Lower leg skin (tissue), 4 donors: Measurements from ENCODE around the gene PRKAR1B. TPM values are rescaled to one million over a fixed set of nuclear protein-coding genes. Genes with fewer than 3 reads are reported as not detected.

ENCODE experiments used
- DNase-seq, 2 donors: peaks; one replicate each; pipeline ENCODE4 v3.0.0-alpha.2; 2019; ENCODE audit warnings: low spot score in 2 of 2
- H3K4me3 ChIP-seq: fragments of 200-600 bp; sonication (generic); 2 replicates; pipeline ENCODE4 v1.5.1; 2017; ENCODE audit warnings: mild to moderate bottlenecking, low read depth; ENCODE audit not compliant: poor library complexity, severe bottlenecking
- POLR2A ChIP-seq, 2 donors: fragments of 450-650 bp; IDR thresholded peaks; one replicate each; pipeline ENCODE4 v1.6.1; 2016 to 2017; ENCODE audit warnings: antibody characterized with exemption in 2 of 2, mild to moderate bottlenecking in 1 of 2, moderate library complexity in 1 of 2
- WGBS, 2 donors: methylation state at CpG; one replicate each; pipeline ENCODE4 v1.1.5; 2018; 5-methylcytosine and 5-hydroxymethylcytosine counted together
- intact Hi-C: fragments of 100-400 bp; cut with DNase I; formaldehyde crosslinking; loops from one replicate; pipeline ENCODE4 v1.15.0; 2023; ENCODE audit warnings: low total_unique reads
- total RNA-seq, 4 donors: library from RNA; depleted of rRNA; stranded (reverse); fragments of >200 nt; gene quantifications; one replicate each; pipeline ENCODE4 v1.1.0, GENCODE V29; 2016
- TF ChIP-seq, protein P1 (sequence below), 3 donors: fragments of 450-650 bp; IDR thresholded peaks; one replicate each; pipeline ENCODE4 v1.5.1; 2016; ENCODE audit warnings: antibody characterized with exemption in 3 of 3, mild to moderate bottlenecking in 3 of 3, moderate library complexity in 2 of 3

Gene PRKAR1B
- total RNA-seq, 4 donors from 2014 or later, result 7.8 to 16.9 (median 15.0) TPM

GRCh38 chr7:561631-562373 is 165.3 kb downstream of the PRKAR1B start:
- WGBS, 2 donors, result 87% methylated on average over 30 of the region's 44 CpGs

DNA sequence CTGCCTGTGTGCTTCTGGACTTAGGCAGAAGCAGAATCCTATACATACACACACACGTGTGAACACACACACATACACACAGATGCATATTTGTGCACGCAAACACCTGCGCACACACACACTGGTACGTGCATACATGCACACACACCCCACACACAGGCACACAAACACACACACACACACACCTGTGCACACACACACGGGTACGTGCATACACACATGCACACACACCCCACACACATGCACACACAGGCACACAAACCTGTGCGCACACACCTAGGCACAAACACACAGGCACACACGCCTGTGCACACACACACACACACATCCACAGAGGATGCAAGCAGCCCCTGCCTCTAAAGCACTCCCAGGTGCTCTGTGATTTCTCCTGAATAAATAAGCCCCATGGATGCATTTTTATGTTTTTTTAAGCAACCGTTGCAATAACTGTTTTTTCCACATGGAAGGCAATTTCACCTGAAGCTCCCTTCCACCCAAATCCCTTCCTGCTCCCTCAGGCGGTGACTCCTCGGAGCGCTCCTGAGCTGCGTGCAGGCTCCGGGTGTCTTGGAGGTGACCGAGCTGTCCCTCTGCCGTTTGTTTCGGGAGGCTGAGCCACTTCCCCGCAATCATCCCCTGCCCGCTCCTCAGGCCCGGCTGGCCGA is 166.0 kb downstream of the PRKAR1B start:
- no peak for TF ChIP-seq POLR2A (IDR thresholded peaks at IDR 0.05)
- TF ChIP-seq, protein P1, sequence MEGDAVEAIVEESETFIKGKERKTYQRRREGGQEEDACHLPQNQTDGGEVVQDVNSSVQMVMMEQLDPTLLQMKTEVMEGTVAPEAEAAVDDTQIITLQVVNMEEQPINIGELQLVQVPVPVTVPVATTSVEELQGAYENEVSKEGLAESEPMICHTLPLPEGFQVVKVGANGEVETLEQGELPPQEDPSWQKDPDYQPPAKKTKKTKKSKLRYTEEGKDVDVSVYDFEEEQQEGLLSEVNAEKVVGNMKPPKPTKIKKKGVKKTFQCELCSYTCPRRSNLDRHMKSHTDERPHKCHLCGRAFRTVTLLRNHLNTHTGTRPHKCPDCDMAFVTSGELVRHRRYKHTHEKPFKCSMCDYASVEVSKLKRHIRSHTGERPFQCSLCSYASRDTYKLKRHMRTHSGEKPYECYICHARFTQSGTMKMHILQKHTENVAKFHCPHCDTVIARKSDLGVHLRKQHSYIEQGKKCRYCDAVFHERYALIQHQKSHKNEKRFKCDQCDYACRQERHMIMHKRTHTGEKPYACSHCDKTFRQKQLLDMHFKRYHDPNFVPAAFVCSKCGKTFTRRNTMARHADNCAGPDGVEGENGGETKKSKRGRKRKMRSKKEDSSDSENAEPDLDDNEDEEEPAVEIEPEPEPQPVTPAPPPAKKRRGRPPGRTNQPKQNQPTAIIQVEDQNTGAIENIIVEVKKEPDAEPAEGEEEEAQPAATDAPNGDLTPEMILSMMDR (IDR thresholded peaks at IDR 0.05), result no peak
- 91 to 94% methylated on average over 21 of the region's 21 CpGs for WGBS, 2 donors

More at GRCh38 chr7:561631-562373, 165.3 kb downstream of the PRKAR1B start:
- DNase-seq, result no peak
- intact Hi-C loops, result no loop called here
- no peak for TF ChIP-seq POLR2A (IDR thresholded peaks at IDR 0.05)
- TF ChIP-seq, protein P1 (IDR thresholded peaks at IDR 0.05), result no peak
- no peak overlapping the region for H3K4me3 ChIP-seq

DNA sequence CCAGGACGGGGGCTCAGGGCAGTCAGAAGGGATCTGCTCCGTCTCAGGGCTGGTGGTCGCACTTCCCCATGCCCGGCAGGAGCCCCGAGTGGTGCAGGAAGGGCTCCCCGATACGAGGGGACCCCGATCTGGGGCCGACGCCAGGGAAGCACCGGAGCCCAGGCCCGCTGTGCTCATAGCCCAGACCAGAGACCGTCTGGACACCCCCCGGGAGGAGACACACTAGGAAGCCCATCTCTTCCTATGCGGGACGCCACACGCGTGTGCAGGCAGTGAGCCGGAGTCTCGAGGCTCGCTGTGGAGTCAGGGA is 167.7 kb downstream of the PRKAR1B start:
- 89 to 97% methylated on average over 21 of the region's 21 CpGs for WGBS, 2 donors
- DNase-seq, result no peak
- TF ChIP-seq, protein P1 (IDR thresholded peaks at IDR 0.05), result no peak
- TF ChIP-seq POLR2A (IDR thresholded peaks at IDR 0.05), result no peak
- intact Hi-C loops, result no loop called here
- no peak overlapping the region for H3K4me3 ChIP-seq

More for the DNA sequence above, 166.0 kb downstream of the PRKAR1B start:
- intact Hi-C loops, result no loop called here
- DNase-seq, result no peak
- no peak overlapping the region for H3K4me3 ChIP-seq

- intact Hi-C loops, result no loop called here
- WGBS, 2 donors, result 91 to 96% methylated on average over 12 of the region's 12 CpGs
Measured at GRCh38 chr7:557558-557881, 169.6 kb downstream of the PRKAR1B start.

DNA sequence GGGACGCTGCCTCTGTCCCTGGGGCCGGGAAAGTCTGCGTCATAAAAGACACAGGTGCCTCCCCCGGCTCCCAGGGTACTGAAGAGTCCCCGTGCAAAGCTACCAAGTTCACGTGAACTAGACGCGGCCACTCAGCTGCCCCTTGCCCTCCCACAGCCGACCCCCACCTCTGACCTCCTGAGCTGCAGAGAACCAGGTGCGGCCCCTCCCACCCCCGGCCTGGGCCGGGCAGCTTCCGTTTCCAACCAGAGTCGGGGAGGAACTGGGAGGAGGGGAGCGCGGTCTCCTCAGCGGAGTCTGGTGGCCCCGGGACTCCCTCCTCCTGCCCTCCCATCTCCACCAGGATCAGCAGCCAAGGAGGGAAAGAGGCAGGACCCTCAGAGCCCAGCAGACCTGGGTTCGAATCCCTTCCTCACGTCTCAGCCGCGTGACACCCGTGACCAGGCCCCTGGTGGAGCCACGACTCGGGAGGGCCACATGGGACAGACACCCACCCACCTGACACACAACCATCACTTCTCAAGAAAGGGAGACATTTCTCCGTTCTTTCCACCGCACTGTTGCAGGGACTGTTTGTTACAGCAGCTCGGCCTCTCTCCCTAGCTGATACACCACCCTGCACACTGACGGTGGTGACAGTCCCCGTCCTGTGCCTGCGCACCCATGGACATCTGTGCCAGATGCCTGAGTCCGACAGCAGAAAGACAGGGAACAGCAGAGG is 170.1 kb downstream of the PRKAR1B start:
- TF ChIP-seq, protein P1 (IDR thresholded peaks at IDR 0.05), result no peak
- no peak for TF ChIP-seq POLR2A (IDR thresholded peaks at IDR 0.05)

More at GRCh38 chr7:557558-557881, 169.6 kb downstream of the PRKAR1B start:
- no peak for DNase-seq
- no peak overlapping the region for H3K4me3 ChIP-seq
- TF ChIP-seq POLR2A (IDR thresholded peaks at IDR 0.05), result no peak
- TF ChIP-seq, protein P1 (IDR thresholded peaks at IDR 0.05), result no peak

More for the DNA sequence above, 170.1 kb downstream of the PRKAR1B start:
- no peak overlapping the region for H3K4me3 ChIP-seq
- no peak for DNase-seq
- intact Hi-C loops, result no loop called here
- 91 to 93% methylated on average over 32 of the region's 32 CpGs for WGBS, 2 donors
